Uterus (tissue), 2 donors: ENCODE data around the gene HMGXB4.
"Not testable (repeated sequence)": the region's sequence is repeated elsewhere in the genome, so short reads cannot be mapped to it uniquely, and the experiment has no call there.

Source experiments
- POLR2A ChIP-seq, 2 donors: fragments of 450-650 bp; IDR thresholded peaks; one replicate each; pipeline ENCODE4 v1.6.1; 2016; ENCODE audit warnings: antibody characterized with exemption in 2 of 2, mild to moderate bottlenecking in 1 of 2, moderate library complexity in 1 of 2
- TF ChIP-seq, protein P1 (sequence below), 4 experiments: fragments of 200-600 bp in 2 of 4; fragments of 450-650 bp in 2 of 4; sonication (generic) in 2 of 4; IDR thresholded peaks; one replicate each; pipeline ENCODE4 v1.5.1; 2016 to 2019; ENCODE audit warnings: antibody characterized with exemption in 4 of 4, mild to moderate bottlenecking in 2 of 4, moderate library complexity in 1 of 4

DNA sequence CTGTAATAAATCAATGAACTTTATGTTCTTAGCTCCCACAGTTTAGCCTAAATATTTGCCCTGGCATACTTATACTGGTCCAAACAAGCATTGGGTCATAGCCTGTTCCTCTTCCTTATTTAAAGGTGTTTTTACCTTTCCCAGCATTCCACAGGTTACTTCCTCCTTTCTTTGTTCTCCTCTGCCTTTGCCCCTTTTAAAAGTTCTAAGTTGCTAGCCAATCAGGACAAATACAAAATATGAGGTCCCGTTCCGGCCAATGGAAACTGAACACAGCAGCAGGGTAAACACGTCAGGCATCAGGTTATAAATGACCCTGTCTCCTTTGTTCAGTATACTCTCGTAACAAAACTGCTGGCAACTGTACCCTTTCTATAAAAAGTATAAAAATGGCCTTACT is 12.8 kb upstream of the HMGXB4 start:
- TF ChIP-seq, protein P1, sequence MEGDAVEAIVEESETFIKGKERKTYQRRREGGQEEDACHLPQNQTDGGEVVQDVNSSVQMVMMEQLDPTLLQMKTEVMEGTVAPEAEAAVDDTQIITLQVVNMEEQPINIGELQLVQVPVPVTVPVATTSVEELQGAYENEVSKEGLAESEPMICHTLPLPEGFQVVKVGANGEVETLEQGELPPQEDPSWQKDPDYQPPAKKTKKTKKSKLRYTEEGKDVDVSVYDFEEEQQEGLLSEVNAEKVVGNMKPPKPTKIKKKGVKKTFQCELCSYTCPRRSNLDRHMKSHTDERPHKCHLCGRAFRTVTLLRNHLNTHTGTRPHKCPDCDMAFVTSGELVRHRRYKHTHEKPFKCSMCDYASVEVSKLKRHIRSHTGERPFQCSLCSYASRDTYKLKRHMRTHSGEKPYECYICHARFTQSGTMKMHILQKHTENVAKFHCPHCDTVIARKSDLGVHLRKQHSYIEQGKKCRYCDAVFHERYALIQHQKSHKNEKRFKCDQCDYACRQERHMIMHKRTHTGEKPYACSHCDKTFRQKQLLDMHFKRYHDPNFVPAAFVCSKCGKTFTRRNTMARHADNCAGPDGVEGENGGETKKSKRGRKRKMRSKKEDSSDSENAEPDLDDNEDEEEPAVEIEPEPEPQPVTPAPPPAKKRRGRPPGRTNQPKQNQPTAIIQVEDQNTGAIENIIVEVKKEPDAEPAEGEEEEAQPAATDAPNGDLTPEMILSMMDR (IDR thresholded peaks at IDR 0.05) = not testable (repeated sequence)
- not testable (repeated sequence) for TF ChIP-seq POLR2A (IDR thresholded peaks at IDR 0.05)
